IPS-20b (cell line): ENCODE measurements around the gene LHFPL3.
"Not testable (repeated sequence)": the region's sequence is repeated elsewhere in the genome, so short reads cannot be mapped to it uniquely, and the experiment has no call there.

ENCODE experiments used
- H3K27ac ChIP-seq: one replicate; pipeline ENCODE4 v1.5.1; 2013; ENCODE audit warnings: low read length
- H3K27me3 ChIP-seq: 2 replicates; pipeline ENCODE4 v1.6.1; 2013; ENCODE audit warnings: mild to moderate bottlenecking, low read length, inconsistent platforms; ENCODE audit not compliant: insufficient read depth
- H3K36me3 ChIP-seq: 2 replicates; pipeline ENCODE4 v1.6.1; 2013; ENCODE audit warnings: low read depth, mild to moderate bottlenecking, inconsistent platforms, low read length, moderate library complexity; ENCODE audit not compliant: insufficient read depth
- H3K4me1 ChIP-seq: 2 replicates; pipeline ENCODE4 v1.6.1; 2013; ENCODE audit warnings: mild to moderate bottlenecking, control low read depth, inconsistent platforms, low read length, moderate library complexity; ENCODE audit not compliant: insufficient read depth
- H3K4me3 ChIP-seq: 2 replicates; pipeline ENCODE4 v1.5.1; 2013; ENCODE audit warnings: mild to moderate bottlenecking, low read length, inconsistent platforms
- H3K9ac ChIP-seq: 2 replicates; pipeline ENCODE4 v1.6.1; 2013; ENCODE audit warnings: low read depth, mild to moderate bottlenecking, inconsistent platforms, low read length, moderate library complexity
- H3K9me3 ChIP-seq: 2 replicates; pipeline ENCODE4 v1.6.1; 2013; ENCODE audit warnings: mild to moderate bottlenecking, low read depth, low read length, inconsistent platforms; ENCODE audit not compliant: insufficient read depth

LHFPL3 gene

GRCh38 chr7:104931181-104931781, 602.9 kb downstream of the LHFPL3 start:
- no peaks in the 10 kb centered on the region for H3K27me3 ChIP-seq
- H3K9me3 ChIP-seq: no peaks in the 10 kb centered on the region; the same call in 1 of the 2 replicates
- H3K36me3 ChIP-seq: no peaks in the 10 kb centered on the region
- H3K4me3 ChIP-seq: no peak overlapping the region
- peaks cover 3% of the 10 kb centered on the region; the same call in 1 of the 2 replicates for H3K4me1 ChIP-seq
- H3K9ac ChIP-seq: no peak overlapping the region
- H3K27ac ChIP-seq: no peak overlapping the region

- Histone ChIP-seq H3K4me1 (no peaks in the 10 kb centered on the region; the same call in 1 of the 2 replicates), H3K36me3 (no peaks in the 10 kb centered on the region), H3K4me3 (no peak overlapping the region), H3K27me3 (no peaks in the 10 kb centered on the region), H3K9ac (no peak overlapping the region), H3K9me3 (no peaks in the 10 kb centered on the region; the same call in 1 of the 2 replicates), H3K27ac (no peak overlapping the region)
Observed at GRCh38 chr7:104933022-104933421, 604.6 kb downstream of the LHFPL3 start.

GRCh38 chr7:104933521-104933988, 605.2 kb downstream of the LHFPL3 start:
- H3K4me3 ChIP-seq: no peak overlapping the region
- H3K9me3 ChIP-seq: no peaks in the 10 kb centered on the region; the same call in 1 of the 2 replicates
- H3K4me1 ChIP-seq: no peaks in the 10 kb centered on the region; the same call in 1 of the 2 replicates
- no peaks in the 10 kb centered on the region for H3K36me3 ChIP-seq
- no peaks in the 10 kb centered on the region for H3K27me3 ChIP-seq
- no peak overlapping the region for H3K27ac ChIP-seq
- no peak overlapping the region for H3K9ac ChIP-seq

- Histone ChIP-seq H3K9ac (no peak overlapping the region), H3K4me3 (no peak overlapping the region), H3K36me3 (no peaks in the 10 kb centered on the region), H3K4me1 (peaks cover 2% of the 10 kb centered on the region; the same call in 1 of the 2 replicates), H3K9me3 (no peaks in the 10 kb centered on the region; the same call in 1 of the 2 replicates), H3K27ac (no peak overlapping the region), H3K27me3 (no peaks in the 10 kb centered on the region)
Observed at GRCh38 chr7:104934665-104935064, 606.3 kb downstream of the LHFPL3 start.

GRCh38 chr7:104935276-104935675, 606.9 kb downstream of the LHFPL3 start:
- Histone ChIP-seq H3K27me3 (no peaks in the 10 kb centered on the region), H3K27ac (no peak overlapping the region), H3K4me1 (peaks cover 3% of the 10 kb centered on the region; the same call in 1 of the 2 replicates), H3K36me3 (no peaks in the 10 kb centered on the region), H3K9me3 (no peaks in the 10 kb centered on the region; the same call in 1 of the 2 replicates), H3K4me3 (no peak overlapping the region), H3K9ac (no peak overlapping the region)

- Histone ChIP-seq H3K4me3 (no peak overlapping the region), H3K36me3 (no peaks in the 10 kb centered on the region), H3K4me1 (peaks cover 3% of the 10 kb centered on the region; the same call in 1 of the 2 replicates), H3K27ac (no peak overlapping the region), H3K9me3 (no peaks in the 10 kb centered on the region; the same call in 1 of the 2 replicates), H3K9ac (no peak overlapping the region), H3K27me3 (no peaks in the 10 kb centered on the region)
Observed at GRCh38 chr7:104936546-104936945, 608.1 kb downstream of the LHFPL3 start.

- not testable (repeated sequence) for H3K36me3 ChIP-seq, H3K9ac ChIP-seq, H3K4me1 ChIP-seq, H3K27me3 ChIP-seq, H3K27ac ChIP-seq, H3K4me3 ChIP-seq, H3K9me3 ChIP-seq
Observed at GRCh38 chr7:104937489-104937888, 609.1 kb downstream of the LHFPL3 start.

GRCh38 chr7:104938741-104939390, 610.5 kb downstream of the LHFPL3 start:
- Histone ChIP-seq H3K4me3 (no peak overlapping the region), H3K27ac (no peak overlapping the region), H3K9me3 (no peaks in the 10 kb centered on the region), H3K9ac (no peak overlapping the region), H3K27me3 (no peaks in the 10 kb centered on the region), H3K4me1 (peaks cover 3% of the 10 kb centered on the region; the same call in 1 of the 2 replicates), H3K36me3 (no peaks in the 10 kb centered on the region)

- Histone ChIP-seq H3K9me3 (no peaks in the 10 kb centered on the region), H3K27me3 (no peaks in the 10 kb centered on the region), H3K4me1 (peaks cover 4% of the 10 kb centered on the region; the same call in 1 of the 2 replicates), H3K27ac (no peak overlapping the region), H3K36me3 (no peaks in the 10 kb centered on the region), H3K9ac (no peak overlapping the region), H3K4me3 (no peak overlapping the region)
Observed at GRCh38 chr7:104940023-104940710, 611.8 kb downstream of the LHFPL3 start.

- Histone ChIP-seq H3K4me3 (no peak overlapping the region), H3K4me1 (peaks cover 8% of the 10 kb centered on the region; the same call in 1 of the 2 replicates), H3K9ac (no peak overlapping the region), H3K27me3 (no peaks in the 10 kb centered on the region), H3K9me3 (no peaks in the 10 kb centered on the region), H3K27ac (no peak overlapping the region), H3K36me3 (no peaks in the 10 kb centered on the region)
Observed at GRCh38 chr7:104943502-104944343, 615.3 kb downstream of the LHFPL3 start.

GRCh38 chr7:104945599-104945956, 617.2 kb downstream of the LHFPL3 start:
- Histone ChIP-seq H3K4me3 (no peak overlapping the region), H3K27me3 (no peaks in the 10 kb centered on the region), H3K9me3 (no peaks in the 10 kb centered on the region), H3K27ac (peak overlapping the region; percentile 70), H3K36me3 (no peaks in the 10 kb centered on the region), H3K4me1 (peaks cover 5% of the 10 kb centered on the region; the same call in 1 of the 2 replicates), H3K9ac (peak overlapping the region; percentile 63; the same call in 1 of the 2 replicates)
